Measurements from ENCODE around the gene GRB7.
A peak's percentile ranks its signal among the peaks of the same experiment; 100 is the strongest.

The GRB7 gene

GRCh38 chr17:39755554-39756379, 18.0 kb downstream of the GRB7 start:
- H3K27me3 ChIP-seq (ENCODE audit: low read depth, low read length): no peaks in the 10 kb centered on the region
- H3K79me2 ChIP-seq (ENCODE audit: low read length): peaks cover 32% of the 10 kb centered on the region
- peaks cover 12% of the 10 kb centered on the region for H3K36me3 ChIP-seq (replicated peaks; ENCODE audit: low read depth, low read length)
- no peaks in the 10 kb centered on the region for H4K20me1 ChIP-seq (ENCODE audit: insufficient read depth, low read length)
- H3K4me1 ChIP-seq (ENCODE audit: low read length): peaks cover 64% of the 10 kb centered on the region
- H2AFZ ChIP-seq (ENCODE audit: low read depth, low read length): no peak overlapping the region
- peak overlapping the region; percentile 99 for H3K9ac ChIP-seq (ENCODE audit: low read length)
- peak overlapping the region; percentile 92 for H3K4me2 ChIP-seq (ENCODE audit: low read length)
- peak overlapping the region; percentile 97 for H3K27ac ChIP-seq (ENCODE audit: low read length)
- H3K4me3 ChIP-seq (ENCODE audit: low read length): peak overlapping the region; percentile 78
- H3K9me3 ChIP-seq (ENCODE audit: insufficient read depth, low read length): no peaks in the 10 kb centered on the region; the same call in 1 of the 2 replicates
- TF ChIP-seq CTCF (IDR thresholded peaks at IDR 0.05; ENCODE audit: low read depth, low read length): no peak
- TF ChIP-seq EZH2phosphoT487 (IDR thresholded peaks at IDR 0.05; ENCODE audit: low read depth): no peak

GRCh38 chr17:39756380-39757079, 18.8 kb downstream of the GRB7 start:
- H3K4me2 ChIP-seq (ENCODE audit: low read length): peak overlapping the region; percentile 92
- peak overlapping the region; percentile 99 for H3K9ac ChIP-seq (ENCODE audit: low read length)
- TF ChIP-seq CTCF (IDR thresholded peaks at IDR 0.05; ENCODE audit: low read depth, low read length) (no peak), EZH2phosphoT487 (IDR thresholded peaks at IDR 0.05; ENCODE audit: low read depth) (no peak)

GRCh38 chr17:39757176-39757662, 19.5 kb downstream of the GRB7 start:
- Histone ChIP-seq H3K9me3 (ENCODE audit: insufficient read depth, low read length) (no peaks in the 10 kb centered on the region; the same call in 1 of the 2 replicates), H3K4me3 (ENCODE audit: low read length) (no peak overlapping the region), H3K4me2 (ENCODE audit: low read length) (peak overlapping the region; percentile 92), H3K79me2 (ENCODE audit: low read length) (peaks cover 42% of the 10 kb centered on the region), H3K27me3 (ENCODE audit: low read depth, low read length) (no peaks in the 10 kb centered on the region), H3K36me3 (replicated peaks; ENCODE audit: low read depth, low read length) (peaks cover 19% of the 10 kb centered on the region), H3K4me1 (ENCODE audit: low read length) (peaks cover 64% of the 10 kb centered on the region), H3K9ac (ENCODE audit: low read length) (peak overlapping the region; percentile 99), H4K20me1 (ENCODE audit: insufficient read depth, low read length) (no peaks in the 10 kb centered on the region), H2AFZ (ENCODE audit: low read depth, low read length) (no peak overlapping the region), H3K27ac (ENCODE audit: low read length) (peak overlapping the region; percentile 97)
- no peak for TF ChIP-seq CTCF (IDR thresholded peaks at IDR 0.05; ENCODE audit: low read depth, low read length)
- TF ChIP-seq EZH2phosphoT487 (IDR thresholded peaks at IDR 0.05; ENCODE audit: low read depth): no peak

More at GRCh38 chr17:39756380-39757079, 18.8 kb downstream of the GRB7 start:
- Histone ChIP-seq H3K27ac (ENCODE audit: low read length) (peak overlapping the region; percentile 97), H3K4me1 (ENCODE audit: low read length) (peaks cover 64% of the 10 kb centered on the region), H2AFZ (ENCODE audit: low read depth, low read length) (no peak overlapping the region), H3K36me3 (replicated peaks; ENCODE audit: low read depth, low read length) (peaks cover 16% of the 10 kb centered on the region), H3K4me3 (ENCODE audit: low read length) (peak overlapping the region; percentile 51), H3K27me3 (ENCODE audit: low read depth, low read length) (no peaks in the 10 kb centered on the region), H4K20me1 (ENCODE audit: insufficient read depth, low read length) (no peaks in the 10 kb centered on the region), H3K9me3 (ENCODE audit: insufficient read depth, low read length) (no peaks in the 10 kb centered on the region; the same call in 1 of the 2 replicates), H3K79me2 (ENCODE audit: low read length) (peaks cover 37% of the 10 kb centered on the region)
